DMS114 treated with DMSO at 0.1 percent for 48 hours (cell line): ENCODE data around the gene TTC22.

Source experiments
- DNase-seq: peaks from one replicate; lab custom pipeline; 2025; ENCODE audit not compliant: unreplicated experiment; lab: John Stamatoyannopoulos, UW

The TTC22 gene

DNA sequence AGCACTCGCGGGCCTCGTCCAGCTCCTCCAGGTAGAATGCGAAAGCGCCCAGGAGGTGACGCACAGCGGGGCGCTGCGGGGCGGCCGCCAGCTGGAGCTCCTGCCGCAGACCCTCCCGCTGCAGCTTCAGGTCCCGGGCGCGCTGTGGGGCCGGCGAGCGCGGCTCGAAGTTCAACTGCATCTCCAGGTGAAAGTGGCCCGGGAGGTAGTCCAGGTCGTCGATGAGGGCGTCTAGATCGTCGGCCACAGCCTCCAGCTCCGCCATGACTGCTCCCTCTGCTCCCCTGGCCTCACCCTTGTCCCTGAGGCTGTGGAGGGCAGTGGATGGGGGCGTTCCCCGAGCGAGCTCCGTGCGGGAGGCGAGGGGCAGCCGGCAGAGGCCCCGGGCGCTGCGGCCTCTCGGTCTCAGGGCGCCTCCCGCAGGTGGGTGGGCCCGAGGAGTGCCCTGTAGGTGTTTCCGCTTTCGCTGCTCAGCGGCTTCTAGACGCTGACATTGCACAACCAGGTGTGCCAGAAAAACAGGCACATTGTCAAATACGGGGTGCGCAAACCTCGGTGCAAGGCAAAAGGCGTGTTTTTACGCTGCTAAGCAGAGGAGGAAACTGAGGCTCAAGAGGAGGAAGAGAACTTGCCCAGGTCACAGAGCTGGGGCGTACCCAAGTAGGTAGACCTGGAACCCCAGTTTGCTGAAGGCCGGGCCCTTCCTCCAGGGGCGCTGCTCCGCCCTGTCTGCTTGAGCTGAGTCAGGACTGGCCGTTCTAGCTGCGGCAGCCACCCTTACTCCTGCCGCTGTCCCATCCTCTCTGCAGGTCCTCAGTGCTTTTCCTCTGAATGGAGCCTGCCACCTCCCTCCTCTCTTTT lies at the start of gene TTC22:
TTC22 (minus strand) TSS at position 425 of the 861 bp plus-strand sequence; CDS start at position 265, 160 bp downstream.
- no peak for DNase-seq

DNA sequence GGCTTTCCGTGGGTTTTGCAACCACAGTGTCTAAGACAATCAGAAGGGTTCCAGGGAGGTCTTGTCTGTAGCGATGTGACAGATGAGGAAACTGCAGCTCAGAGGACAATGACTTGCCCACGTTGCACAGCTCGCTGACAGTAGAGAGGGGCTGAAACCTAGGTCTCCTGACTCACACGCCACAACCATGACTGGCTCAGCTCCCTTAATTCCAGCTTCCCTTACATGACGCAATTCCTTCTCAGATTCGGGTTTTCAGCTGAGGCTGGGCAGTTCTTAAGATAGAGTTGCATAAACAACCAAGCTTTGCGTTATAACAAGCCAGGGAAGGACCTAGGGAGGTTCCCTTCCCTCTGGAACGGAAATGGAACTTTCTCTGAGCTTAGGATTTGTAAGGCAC lies 49.6 kb upstream of the TTC22 start:
- no peak for DNase-seq

DNA sequence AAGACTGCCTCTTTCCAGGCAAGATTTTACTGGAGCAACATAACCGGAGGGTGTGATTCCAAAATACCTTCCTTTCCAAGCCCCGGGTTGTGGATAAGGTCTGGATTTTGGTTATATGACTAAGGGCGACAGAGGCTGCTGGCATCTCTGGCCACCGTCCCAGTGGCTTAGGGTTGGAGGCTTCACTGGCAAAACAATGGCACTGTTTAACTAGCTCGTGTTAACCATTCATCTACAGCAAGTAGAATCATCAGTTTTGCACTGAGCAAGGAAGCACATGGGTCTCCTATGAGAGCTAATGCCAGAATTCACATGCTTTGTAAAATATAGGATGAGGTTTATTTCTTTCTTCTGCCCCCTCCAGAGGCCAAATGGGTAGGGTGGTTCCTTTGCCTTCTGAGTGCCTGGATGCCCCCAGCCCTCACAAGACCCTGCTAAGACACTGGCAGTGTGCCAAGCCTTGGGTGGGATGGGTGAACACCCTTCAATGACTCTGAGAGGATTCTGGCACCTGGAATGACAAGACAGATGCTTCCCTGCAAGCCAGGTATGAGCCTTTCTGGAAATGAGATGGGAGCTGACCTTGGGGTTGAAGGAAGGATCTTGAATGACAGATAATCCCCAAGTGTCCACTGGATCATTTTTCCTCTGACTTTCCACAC lies 49.1 kb upstream of the TTC22 start:
- no peak for DNase-seq

DNA sequence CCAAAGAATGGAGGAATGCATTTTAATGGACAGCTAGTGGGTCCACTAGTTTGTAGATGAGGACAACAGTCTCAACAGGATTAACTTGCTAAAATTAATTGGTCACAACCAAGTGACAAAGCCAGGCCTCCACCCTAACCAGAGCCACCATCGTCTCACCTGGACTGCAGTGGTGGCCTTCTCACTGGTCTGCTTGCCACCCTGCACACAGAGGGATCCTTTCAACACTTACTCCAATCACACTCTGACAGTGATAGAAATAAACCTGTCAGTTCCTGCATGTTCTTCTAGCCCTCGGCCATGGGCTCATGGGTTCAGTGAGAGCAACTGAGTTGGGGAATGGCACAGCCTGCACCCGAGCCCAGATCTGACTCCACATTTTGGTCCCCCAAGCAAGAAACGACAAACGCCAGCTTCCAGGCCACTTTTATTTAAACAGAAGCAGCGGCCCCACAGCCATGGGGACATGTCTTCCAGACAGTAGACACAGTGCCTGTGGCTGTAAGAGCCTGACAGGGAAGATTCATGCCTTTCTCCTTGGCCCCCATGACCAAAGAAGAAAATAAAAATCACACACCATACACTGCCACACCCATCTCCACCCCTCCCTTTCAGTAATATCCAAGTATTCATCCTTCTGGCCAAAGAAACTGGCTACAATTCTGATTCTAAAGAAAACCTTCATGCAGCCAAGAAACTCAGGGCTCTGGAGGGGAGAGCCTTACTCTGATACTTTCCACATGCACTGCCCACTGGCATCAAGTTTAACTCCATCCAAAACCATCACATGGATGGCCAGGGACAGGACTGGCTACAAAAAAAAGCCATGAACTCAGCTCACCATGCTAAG lies 48.3 kb upstream of the TTC22 start:
- DNase-seq, result no peak

DNA sequence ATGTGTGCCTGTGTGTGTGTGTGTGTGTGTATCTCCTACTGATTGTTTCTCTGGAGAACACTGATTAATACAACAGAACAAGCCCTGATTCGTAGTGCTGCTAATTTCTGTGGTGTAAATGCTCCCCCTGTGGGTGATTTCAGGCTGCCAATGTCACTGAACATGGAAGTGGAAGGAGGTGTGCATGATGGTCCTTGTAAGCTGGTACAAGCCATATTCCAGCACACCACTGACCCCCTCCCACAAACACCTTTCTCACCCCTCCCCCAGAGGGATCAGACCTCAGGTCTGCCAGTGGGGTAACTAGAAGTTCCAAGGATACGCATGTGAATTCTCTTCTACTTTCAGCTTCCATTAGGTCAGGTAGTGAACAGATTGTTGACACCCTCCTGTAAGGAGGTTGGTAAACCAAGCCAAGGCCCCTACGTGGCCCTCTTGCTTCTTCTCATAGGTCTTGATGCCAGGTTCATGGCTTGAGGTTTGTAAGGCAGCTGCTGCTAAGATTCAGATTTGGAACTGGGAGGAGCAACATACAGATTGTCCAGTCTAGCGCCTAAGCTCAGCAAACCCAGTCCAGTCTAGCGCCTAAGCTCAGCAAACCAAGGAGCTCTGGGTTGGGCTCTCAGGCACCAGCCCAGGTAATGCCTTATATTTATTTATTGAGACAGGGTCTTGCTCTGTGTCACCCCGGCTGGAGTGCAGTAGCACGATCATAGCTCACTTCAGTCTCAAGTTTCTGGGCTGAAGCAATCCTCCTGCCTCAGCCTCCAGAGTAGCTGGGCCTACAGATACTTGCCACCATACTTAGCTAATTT lies 47.2 kb upstream of the TTC22 start:
- no peak for DNase-seq

DNA sequence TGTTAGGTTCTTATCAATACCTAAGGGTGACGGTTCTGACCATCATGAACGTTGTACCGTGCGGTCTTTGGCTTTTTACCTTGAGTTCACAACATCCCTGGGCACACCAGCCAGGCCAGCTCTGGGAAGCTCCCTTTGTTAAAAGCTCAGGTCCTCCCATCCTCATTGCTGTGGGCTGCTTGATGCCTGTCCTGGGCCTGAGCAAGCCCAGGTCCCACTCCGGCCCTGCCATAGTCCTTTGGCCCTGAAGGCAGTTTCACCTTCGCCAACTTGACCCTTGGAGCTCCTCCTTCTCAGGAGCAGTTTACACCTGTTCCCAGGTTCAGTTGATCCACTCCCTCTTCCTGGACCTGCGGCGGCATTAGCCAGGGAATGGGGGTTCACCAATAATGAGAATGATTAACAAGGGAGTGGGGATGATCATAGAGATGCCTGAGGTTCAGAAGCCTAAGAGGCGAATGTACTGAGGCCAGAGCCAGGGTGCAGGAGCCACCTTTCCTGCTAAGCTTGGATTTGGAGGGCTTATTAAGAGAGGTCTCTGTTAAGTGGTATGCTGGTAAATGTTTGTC lies 45.7 kb upstream of the TTC22 start:
- DNase-seq, result no peak

DNA sequence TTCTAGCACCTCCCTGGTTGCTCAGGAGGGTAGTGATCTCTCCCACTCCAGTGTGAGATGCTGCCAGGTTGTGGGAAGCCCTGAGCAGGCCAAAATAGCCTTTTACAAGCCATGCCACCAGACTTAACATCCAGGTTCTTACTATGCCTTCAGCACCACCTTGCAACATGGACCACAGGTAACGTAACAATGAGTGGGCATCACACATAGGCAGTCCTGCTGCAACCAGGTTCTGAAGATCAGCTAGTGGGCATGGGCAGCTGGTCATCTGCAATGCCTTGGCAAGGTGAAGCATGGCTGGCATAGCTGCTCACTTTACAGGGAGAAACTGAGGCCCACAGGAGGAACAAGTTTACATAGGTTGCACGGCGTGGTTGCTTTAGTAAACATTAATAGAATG lies 45.2 kb upstream of the TTC22 start:
- DNase-seq, result no peak

DNA sequence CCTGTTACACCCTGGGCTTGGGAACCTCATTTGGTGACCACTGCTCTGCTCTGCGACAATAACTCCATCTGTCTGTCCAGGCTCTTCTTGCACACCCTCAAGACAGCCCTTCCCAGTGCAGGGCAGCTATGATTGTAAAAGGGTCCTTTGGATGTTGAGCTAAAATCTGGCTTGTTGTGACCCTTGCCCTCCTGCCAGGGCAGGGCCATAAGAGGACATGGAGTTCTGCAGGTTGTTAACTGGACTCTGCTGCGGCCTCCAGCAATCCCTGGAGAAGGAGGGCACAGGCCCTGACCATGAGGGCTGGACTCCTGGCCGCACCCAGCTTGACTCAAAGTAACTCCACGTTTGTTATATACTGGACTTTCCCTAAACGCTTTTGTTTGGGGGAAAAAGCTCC lies 44.6 kb upstream of the TTC22 start:
- DNase-seq, result no peak

DNA sequence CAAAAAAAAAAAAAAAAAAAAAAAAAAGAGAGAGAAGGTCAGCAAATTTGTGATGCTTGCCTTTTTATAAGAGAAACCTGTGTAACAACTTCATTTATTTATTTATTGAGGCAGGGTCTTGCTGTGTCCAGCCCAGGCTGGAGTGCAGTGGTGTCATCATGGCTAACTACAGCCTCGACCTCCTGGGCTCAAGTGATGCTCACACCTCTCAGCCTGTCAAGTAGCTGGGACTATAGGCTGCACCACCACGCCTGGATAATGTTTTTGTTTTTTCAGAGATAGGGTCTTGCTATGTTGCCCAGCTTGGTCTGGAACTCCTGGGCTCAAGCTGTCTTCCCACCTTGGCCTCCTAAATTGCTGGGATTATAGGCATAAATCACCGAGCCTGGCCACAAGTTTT lies 43.4 kb upstream of the TTC22 start:
- no peak for DNase-seq

DNA sequence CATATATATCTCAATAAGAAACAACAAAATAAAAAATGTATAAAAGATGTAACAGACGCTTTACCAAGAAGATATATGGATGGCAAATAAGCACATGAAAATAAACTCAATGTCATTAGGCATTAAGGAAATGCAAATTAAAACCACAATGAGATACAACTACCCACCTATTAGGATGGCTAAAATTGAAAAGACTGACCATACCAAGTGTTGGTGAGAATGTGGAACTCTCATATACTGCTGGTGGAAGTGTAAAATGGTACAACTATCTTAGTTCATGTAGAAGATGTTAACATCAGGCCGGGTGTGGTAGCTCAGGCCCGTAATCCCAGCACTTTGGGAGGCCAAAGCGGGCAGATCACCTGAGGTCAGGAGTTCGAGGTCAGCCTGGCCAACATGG lies 42.3 kb upstream of the TTC22 start:
- DNase-seq, result no peak

DNA sequence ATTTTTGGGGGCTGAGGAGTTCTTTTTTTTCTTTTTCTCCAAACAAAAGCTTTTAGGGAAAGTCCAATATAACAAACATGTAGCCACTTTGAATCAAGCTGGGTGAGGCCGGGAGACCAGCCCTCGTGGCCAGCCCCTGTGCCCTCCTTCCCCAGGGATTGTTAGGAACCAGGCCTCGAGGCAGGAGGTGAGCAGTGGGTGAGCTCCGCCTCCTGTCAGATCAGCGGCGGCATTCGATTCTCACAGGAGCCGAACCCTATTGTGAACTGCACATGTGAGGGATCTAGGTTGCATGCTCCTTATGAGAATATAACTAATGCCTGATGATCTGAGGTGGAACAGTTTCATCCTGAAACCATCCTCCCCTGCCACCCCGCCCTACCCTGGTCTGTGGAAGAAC lies 41.8 kb upstream of the TTC22 start:
- DNase-seq, result no peak

DNA sequence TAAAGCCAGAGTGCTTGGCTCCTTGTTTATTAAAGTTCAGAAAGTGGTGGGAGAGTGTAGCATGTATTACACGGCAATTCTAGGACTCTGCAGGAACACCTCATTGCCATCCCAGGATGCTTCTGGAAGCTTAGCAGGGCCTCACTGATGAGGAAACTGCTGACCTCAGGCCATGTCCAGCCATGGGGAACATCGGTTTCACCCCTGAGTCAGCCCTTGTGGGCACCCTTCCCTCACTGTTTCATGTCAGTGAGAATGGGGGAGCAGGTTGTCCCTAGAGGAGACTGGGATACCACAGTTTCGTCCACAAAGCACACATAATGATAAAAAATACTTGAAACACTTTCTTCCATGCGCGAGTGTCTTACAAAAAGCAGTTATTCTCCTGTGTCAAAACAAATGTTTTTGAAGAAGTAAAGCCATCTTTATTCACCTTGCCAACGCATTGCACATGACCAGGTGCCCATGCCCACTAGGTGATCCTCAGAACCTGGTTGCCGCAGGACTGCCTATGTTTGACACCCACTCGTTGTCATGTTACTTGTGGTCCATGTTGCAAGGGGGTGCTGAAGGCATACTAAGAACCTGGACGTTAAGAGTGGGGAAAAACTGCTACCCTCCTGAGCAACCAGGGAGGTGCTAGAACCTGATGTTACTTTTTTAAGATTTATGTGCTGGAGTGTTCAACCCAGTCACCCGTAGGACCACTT lies 41.2 kb upstream of the TTC22 start:
- DNase-seq, result no peak

DNA sequence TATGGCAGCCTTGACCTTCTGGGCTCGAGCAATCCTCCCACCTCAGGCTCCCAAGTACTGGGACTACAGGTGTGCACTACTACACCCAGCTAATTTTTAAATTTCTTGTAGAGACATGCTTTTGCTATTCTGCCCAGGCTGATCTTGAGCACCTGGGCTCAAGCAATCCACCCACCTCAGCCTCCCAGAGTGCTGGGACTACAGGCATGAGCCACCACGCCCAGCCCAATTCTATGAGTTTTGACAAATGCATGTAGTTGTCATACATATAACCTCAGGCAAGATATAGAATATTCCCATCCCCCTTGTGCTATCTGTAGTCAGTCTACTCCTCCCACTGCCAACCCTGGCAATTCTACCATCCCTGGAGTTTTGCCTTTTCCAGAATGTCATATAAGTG lies 38.7 kb upstream of the TTC22 start:
- DNase-seq, result no peak

DNA sequence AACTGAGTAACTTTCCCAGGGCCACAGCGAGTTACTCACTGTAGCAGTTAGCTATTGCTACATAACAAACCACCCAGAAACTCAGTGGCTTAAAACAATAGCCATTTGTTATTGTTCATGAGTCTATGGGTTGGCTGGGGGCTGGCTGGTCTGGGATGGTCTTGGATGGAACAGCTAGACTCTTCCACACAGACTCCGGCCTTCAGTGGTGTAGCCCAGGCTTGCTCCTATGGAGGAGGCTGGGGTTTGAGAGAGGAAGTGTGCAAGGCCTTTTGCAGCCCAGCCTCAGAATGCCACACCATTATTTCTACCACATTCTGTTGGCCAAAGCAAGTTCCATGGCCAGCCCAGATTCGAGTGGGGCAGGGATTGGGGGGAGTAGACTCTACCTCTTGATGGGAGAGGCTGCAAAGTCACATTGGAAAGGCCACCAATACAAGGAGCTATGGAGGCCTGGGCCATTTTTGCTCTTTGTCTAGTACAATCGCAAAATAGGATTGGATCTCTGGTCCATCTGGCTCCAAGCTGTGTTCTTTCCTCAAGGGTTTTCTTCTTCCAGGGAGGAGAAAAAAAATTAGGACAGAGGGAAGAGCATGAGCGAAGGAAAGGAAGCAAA lies 37.5 kb upstream of the TTC22 start:
- DNase-seq, result no peak

DNA sequence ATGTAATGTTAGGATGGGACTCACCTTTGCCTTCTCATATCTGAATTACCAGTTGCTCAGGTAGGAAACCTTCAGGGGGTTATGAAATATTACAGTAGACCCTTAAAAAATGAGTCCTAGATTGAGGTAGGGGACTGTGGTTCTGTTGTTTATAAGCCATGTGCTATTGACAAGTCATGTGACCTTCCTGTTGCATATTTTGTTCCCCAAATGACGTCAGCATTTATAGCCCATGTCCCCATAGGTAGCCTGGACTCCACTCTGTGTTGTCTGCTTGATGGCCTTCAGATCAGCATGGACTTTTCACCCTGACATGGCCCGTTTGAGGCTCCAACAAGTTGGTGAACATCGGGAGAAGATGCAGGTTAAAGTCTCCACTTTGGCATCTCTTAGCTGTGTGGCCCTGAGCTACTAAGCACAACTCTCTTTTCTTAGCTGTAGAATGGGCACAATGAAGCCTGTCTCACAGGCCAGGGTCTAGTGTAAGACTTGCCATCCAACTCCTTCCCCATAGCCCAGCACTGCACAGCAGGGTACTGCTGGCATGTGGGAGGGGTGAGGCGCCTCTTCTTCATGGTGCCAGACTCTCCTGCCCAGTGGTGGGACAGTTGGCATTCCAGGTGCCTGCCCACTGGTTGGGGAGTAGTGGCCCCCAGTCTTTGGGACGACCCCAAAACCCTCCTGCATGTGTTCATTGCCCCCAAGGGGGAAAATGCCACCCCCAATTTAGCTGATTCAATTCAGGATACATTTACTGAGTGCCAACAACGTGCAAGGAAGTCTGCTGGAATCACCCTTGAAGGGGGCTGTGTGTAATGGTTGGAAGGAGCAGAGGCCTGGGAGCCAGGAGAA lies 36.1 kb upstream of the TTC22 start:
- no peak for DNase-seq

DNA sequence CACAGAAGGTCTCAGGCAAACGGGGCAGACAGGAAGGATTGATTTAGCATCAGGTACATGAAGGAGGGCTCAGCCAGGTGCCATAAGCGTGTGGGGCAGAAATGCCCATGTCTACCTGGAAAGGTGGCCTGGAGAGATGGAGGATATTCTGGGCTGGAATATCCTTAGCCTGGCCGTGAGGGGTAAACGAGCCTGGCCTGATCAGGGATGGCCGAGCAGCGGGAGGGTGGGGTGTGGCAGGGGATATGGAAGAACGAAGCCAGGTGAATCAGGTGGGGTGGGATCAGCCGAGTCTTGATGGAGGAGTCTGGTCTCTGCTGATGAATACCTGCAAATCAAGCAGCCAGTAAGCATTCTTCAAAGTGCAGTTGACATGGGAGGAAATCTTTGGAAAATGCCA lies 35.5 kb upstream of the TTC22 start:
- DNase-seq, result no peak

DNA sequence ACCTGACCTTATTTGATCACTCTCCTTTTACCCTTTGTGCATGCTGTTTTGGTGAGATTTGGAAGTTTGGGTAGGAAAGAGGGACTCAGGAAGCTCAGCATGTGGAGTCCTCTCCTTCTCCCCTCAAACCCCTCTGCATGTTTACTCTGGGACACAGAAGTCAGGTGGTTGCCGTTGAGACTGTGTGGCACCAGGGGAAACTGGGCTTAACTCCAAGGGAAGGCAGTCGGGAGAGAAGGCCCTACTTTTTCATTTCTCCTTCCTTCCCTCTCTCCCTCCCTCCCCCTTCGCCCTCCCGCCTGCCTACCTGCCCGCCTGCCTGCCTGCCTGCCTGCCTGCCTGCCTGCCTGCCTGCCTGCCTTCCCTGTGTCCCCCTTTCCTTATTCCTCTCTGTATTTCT lies 34.8 kb upstream of the TTC22 start:
- DNase-seq, result no peak

DNA sequence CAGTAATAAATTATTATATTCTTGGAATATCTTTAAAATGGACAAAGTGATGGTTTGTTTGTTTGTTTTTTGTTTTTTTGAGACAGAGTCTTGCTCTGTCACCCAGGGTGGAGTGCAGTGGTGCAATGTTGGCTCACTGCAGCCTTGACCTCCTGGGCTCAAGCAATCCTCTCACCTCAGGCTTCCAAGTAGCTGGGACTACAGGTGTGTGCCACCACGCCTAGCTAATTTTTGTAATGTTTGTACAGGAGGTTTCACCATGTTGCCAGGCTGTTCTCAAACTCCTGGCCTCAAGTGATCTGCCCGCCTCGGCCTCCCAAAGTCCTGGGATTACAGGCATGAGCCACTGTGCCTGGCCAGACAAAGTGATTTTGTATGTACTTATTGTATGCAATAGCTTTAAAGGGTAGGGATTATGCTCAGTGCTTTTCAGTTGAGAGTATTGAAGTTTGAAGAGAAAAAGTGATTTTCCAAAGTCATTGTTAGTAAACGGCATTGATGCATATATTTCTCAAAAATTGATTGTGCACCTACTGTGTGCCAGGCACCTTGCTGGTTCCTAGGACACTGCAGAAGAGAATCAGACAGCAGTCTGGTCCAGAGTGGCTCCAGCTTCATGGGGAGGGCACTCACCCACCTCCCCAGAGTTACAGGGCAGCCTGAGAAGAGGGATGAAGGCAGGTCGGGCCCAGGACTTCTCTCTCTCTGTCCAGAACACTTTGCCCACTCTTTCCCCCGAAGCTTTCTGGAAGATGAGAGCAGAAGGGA lies 34.2 kb upstream of the TTC22 start:
- DNase-seq, result no peak
